NCI-H748 treated with DMSO at 0.1 percent for 48 hours (cell line): ENCODE data around the gene MROH2A.

ENCODE experiments used
- DNase-seq: peaks from one replicate; lab custom pipeline; 2025; lab: John Stamatoyannopoulos, UW

The MROH2A gene

DNA sequence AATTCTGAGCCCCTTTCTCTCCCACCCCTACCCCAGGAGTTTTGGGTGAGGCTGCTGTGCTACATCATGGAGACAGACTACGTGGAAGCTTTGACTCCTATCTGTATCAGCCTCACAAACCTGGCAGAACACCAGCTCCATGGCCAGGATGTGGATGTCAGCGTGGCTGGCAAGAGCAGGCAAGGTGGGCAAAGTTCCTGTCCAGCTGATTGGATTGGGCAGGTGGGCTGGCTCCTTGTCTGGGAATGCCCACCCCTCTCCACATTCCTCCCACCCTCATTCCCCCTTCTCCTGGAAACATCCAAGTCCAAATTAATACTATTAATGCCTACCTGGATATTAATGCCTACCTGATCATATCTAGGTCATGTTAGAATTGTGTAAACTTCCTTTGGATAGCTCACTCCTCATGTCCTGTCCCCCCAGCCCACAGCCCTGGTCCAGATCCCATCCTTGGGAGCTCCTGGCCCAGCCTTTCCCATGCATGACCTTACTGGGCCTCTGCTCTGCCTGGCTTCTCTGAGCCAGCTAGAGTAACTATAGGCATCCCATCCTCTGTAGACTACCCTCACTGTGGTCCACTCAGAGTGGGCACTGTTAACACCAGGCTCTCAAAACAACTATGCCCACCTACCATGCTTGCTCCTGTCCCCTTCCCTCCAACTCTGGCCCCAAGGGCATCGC, 24.1 kb downstream of the MROH2A start:
- DNase-seq = no peak

DNA sequence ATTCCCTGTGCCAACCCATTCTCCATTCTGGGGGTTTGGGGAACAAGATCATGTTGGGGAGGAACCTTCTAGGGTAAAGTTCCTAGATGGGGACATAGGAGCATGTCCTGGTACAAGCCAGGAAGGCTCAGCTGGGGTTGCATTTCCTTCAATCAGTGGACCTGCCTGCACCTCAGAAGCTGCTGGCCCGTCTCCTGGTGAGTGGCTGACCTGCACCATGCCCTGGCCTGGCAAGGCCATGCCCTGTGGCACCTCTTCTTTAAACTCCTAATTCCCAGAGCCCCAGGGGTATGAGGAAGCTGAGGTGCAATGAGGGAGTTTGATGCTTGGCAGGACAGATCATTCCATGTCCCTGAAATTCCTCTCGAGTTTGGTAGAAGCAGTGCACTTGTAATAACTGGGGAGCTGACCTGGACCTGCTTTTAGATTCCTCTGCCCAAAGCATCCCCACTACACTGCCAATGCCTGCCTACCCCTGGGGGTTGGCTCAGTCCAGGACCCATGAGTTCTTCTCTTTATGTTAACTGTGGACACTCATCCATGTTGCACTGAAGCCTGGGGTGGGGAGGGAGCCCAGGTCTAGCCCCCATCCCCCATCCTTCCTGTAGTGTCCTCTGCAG, 25.3 kb downstream of the MROH2A start:
- no peak for DNase-seq

DNA sequence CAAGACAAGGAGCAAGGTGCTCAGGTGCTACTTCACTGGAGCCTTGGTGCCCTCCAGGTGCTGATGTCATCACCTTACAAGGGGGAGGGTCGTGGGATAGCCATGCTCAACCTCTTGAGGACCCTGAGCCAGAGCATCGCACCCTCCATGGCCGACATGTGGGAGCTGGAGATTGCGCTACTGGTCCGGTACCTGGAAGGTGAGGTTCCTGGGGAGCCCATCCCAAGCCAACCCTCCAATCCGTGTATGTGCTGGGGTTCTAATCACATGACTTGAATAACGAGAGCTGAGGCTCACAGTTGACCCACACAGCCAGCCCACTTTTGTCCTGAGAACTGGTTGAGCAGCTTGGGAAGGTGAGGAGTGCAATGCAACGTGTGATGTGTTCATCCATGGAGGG, 25.9 kb downstream of the MROH2A start:
- no peak for DNase-seq

DNA sequence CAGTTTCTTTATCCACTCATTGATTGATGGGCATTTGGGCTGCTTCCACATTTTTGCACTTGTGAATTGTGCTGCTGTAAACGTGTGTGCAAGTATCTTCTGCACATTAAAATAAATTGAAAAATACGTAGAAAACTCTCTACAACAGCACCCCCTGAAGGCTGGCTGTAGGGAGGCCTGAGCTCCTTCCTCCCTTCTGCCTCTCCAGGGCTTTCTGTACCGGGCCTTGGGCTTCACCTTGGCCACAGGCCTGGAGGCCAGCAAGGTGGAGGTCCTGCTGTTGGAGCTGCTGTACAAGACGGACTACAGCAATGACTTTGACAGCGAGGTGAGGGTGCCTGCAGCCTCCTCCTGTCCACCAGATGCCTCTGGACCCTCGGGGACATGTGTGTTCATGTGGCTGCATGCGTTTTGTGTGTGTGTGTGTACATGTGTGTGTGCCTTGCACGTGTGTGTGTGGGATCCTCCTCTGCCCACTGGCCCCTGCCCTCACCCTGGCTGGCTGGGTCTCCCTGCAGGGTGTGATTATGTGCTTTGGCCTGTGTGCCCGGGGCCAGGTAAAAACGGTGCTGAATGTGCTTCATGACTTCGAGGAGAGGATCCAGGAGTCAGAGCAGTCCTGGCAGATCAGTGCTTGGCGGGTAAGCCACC, 29.2 kb downstream of the MROH2A start:
- DNase-seq = no peak

DNA sequence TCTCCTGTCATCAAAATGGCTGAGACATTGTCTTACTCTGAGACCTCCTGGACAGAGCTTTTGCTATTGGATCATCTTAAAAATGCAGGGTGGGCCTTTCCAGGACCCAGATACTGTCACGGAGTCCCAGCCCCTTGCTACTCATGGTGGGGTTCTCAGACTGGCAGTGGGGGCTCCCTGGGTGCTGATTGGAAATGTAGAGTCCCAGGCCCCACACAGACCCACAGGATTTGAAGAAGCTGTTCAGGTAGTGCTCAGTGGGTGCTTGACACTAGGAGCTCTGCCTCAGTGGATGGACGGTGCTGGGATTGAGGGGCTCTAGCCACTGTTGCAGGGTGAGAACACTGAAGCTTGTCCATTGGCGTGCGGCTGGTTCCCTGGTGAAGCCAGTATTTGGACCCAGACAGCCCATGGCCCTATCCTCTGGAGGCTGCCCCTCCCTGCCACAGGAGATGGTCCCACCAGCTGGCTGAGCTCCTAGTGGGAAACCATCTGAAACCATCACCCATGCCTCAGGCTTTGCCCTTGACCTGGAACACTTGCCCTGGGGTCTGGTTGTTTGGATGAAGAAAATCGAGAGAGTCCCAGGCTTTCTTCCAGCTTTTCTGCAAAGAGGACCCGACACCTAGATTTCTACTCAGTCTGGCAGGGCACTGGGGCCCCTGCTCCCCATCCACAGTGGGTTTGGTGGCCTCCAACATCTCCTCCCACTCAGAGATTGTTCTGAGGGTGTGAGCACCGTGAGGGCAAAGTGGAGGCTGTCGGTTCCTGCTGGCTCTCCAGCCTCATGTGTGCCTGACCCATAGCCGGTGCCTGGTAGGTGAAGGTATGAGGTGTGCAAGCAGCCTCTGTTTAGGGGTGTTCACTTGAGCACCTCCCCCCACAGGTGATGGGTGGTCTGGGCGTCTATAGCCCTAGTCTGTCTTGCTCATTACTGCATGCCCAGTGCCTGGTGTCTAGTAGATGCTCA, 30.1 kb downstream of the MROH2A start:
- no peak for DNase-seq

DNA sequence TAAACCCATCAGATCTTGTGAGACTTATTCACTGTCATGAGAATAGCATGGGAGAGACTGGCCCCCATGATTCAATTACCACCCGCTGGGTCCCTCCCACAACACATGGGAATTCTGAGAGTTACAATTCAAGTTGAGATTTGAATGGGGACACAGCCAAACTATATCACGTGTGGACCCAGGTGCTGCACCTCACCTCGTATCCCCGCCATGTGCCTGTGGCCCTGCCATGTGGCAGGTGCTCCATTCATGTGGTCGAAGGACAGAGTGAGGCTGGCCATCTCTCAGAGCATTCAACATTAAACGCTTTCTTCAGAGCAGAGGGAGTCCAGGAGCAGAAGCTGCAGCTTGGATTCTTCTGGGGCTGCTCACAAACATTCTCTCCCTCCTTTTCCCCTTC, 32.3 kb downstream of the MROH2A start:
- DNase-seq = no peak

DNA sequence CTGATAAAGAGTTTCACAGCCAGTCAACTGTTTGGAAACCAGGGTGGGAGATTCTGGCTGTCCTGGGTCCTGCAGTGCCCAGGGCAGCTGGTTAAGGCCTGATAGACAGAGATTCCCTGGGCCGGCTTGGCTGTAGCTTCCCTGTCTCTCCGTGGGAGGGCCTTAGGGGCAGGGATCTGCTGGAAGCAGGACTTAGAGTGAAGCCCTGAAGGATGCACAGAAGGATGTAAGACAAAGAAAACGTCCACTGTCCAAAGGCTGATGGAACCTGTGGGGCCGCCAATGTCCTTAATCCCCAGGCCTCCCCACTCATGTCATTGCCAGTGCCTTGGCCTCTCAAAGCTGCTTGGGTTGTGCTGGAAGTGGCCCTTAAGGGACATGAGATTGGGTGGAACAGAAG, 33.0 kb downstream of the MROH2A start:
- DNase-seq = no peak

DNA sequence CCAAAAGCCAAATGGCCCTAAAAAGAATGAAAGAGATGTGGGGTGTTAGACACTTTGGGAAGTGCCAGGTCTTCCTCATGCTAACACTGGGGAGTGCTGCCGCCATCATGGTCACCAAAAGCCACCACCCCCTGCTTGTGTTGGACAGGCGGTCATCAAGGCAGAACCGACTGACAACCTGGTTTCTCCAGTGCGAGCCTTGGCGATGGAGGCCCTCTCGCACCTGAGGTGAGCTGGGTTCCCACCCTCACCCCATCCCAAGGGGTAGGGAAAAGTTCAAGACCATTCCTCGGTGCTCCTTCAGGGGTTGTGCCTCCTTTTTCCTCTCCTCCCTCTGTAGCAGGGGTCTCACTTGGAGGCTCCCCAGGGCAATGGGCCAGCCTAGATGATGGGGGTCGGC, 33.6 kb downstream of the MROH2A start:
- DNase-seq = no peak

DNA sequence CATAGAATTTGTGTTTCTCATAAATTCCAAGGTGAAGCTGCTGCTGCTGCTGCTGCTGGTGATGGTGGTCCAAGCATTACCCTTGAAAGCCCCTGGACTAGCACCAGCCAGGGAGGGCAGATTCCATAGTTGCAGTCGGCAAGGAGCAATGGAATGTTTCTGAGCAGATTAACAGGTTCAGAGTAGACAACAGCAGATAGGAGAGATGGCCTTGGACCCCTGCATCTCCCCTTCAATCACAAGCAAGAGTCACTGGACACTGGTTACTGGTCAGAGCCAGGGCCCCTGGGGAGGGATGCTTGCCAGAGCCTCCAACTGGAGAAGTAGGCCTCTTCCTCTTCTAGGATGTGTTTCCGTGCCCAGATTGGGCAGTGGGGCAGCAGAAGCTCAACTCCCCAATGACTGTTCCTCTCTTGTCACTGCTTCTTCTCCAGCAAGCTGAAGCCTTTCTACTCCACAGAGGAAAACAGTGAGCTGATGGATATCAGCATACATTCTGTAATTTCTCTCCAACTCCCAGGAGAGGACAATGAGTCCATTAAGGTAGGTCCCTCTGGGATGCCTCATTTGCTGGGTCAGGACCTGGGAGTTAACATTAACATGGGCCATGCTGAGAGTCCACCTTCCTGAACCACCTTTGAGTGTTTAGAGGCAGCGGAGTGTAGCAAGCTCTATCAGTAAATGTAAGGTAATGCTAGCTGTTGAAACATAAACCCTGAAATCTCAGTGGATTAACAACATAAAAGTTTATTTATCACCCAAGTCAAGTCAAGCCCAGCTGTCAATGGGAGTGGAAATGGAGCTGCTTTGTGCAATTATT, 35.3 kb downstream of the MROH2A start:
- DNase-seq = no peak

DNA sequence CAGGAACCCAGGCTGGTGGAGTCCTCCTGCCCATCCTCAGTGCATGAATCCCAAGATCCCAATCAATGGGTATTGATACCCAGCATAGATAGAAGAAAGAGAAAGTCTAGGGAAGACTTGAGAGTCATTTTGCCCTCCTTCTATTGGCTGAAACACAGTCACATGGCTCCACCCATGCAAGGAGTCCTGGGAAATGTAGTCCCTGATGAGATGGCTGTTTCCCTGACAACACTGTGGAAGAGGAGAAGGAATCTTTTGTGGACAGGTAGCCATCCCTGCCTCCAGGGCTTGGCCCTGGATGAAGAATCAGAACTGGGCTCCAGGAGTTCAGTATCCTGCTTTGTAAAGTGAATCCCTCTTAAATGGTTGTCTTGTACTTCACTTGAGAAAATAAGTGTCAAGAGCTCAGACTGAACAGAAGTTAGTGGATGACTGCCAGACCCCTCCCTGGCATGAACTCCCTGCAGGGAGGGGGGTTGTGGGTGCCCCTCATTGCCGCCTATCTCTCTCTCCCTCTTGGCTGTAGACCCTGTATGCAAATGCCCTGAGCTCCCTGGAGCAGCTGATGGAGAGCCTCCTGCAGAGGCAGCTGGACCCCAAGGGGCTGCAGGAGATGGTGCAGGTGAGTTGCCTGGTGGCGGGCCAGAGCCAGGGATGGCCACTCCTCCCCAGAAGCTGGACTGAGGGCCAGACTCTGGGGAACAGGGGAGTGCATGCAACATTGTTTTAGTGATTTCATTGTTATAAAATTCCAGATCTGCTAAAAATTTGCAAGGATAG, 36.1 kb downstream of the MROH2A start:
- no peak for DNase-seq

DNA sequence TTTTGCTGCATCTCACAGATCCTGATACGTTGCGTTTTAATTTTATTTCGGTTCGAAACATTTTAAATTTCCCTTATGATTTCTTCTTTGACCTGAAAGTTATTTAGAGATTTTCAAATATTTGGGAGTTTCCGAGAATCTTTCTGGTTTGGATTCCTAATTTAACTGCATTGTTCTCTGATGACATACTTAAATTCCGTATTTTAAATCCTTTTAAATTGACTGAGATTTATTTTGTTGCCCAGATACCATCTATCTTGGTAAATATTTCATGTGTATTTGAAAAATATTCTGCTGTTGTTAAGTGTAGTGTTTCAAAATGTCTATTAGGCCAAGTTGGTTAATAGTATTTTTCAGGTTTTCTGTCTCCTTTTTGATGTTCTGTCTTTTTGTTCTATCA, 37.7 kb downstream of the MROH2A start:
- DNase-seq = no peak

DNA sequence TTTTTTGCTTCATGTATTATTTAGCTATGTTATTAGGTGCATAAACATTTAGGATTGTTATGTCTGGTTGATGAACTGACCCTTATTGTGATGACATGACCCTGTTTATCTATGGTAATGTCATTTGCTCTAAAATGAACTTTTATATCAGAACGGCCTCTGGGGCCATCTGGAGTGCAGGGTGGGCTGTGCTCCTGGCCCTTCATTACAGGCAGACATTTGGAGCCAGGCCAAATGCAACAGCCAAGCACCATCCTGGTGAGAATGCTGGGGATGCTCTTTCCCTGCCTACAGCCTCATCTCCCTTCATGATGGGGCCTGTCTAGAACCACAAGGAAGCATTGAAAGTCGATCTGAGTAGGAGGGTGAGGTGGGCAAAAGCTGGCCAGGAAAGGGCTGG, 38.2 kb downstream of the MROH2A start:
- no peak for DNase-seq

DNA sequence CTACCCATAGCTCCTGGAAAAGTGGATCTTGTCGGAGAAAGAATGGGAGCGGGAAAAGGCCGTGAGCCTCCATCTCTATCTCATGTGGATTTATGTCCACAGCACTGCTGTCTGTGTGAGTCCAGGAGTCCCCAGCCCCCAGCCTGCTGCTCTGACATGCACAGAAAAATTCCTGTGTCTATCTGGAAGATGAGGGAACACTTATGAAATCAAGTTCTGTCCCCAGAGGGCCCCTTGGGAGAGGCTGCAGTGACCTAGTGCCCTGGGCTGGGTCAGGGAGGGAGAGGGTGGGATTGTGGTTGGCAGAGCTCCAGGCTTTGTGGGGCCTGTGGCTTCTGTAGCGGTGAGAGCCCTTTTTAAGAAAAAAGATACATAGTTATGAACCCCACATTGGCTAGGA, 38.6 kb downstream of the MROH2A start:
- DNase-seq = no peak

DNA sequence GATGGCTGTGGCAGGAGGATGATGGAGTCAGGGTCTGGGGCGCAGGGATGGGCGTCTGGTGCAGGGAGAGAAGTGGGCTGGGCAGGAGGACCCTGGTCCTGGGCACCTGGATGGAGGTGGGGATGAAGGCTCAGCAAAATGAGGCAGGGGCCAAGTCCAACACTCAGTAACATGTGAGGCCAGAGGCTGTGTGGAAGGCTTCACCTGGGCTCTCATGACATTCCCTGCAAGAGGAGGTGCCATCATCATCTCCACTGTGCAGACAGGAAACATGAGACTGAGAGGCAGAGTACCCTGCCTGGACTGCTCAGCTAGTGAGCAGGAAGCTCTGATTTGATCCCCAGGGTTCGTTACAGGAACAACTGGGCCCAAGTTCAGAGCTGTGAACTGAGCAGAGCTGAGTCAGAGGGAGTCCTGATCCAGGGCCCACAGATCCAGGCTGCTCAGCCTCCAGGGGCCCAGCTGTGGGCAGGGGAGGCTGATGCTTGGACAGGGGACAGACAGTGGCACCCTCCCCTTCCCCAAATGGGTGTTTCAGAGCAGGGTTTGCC, 39.3 kb downstream of the MROH2A start:
- DNase-seq = no peak

DNA sequence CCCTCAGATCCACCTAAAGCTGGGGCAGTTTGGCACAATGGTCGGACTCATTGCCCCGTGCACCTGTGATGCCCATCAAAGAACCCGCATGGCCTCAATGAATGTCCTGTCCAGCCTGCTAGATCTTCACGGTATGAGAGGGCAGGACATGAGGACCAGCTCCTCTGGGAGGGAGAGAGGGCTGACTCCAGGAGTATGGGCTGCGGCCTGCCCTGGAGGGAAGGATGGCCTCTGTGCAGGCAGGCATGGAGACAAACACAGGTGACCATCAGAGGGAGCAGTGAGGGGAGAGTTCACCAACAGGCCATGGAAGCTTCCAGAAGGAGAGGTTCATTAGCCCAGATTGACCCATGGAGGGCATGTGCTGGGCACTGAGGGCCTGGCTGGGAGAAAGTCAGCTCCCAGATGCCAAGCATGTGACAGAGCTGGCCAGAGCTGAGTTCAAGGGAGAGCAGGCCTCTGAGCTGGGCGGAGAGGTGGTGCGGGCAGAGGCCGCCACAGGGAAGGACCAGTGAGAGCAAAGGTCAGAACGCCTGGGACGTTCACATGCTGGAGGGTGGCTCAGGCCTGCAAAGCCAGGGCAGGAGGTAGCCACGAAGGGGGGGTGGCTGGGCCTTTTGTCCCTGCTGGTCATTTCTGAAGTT, 40.0 kb downstream of the MROH2A start:
- no peak for DNase-seq

DNA sequence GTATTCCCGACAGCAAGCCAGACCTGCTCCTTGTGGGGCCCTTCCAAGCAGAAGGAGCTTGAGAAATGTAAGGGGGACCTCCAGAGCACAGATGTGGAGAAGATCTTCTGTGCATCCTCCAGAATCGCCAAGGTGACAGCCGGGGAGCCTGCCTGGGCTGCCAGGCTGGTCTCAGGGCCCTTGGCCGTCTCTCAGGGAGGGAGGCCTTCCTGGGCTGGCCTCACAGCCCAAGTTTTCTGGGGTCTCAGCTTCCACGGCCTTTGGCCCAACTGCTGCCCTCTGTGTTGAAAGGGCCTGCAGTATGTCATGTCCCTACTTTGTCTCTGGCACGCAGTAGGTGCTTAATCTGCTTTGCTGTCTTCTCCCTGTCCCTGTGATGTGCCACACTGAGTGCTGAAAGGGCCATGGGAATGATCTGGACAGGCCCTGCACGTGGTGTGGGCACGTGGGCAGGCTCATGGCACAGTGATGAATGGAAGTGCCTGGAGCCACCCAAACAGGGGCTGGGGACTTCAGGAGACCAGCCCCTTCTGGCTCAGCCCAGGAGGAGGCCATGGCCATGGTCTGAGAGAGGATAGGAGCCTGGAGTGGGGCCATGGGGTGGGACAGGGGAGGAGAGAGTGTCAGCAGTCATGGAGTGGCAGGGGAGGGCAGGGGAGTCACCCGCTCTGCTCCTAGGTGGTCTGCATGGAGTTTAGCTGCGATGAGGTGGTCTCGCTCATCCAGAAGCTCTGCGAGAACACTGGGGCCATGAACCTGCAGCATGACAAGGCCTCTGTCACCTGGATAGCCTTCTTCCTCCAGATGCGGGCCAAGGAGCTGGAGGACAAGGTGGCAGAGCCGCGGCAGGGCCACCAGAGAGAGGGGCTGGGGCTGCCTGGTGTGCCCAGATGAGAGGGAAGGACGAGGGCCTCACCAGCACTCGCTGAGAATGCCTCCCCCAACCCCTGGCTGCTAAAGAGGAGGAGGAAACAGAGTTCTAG, 40.8 kb downstream of the MROH2A start:
- DNase-seq = no peak

DNA sequence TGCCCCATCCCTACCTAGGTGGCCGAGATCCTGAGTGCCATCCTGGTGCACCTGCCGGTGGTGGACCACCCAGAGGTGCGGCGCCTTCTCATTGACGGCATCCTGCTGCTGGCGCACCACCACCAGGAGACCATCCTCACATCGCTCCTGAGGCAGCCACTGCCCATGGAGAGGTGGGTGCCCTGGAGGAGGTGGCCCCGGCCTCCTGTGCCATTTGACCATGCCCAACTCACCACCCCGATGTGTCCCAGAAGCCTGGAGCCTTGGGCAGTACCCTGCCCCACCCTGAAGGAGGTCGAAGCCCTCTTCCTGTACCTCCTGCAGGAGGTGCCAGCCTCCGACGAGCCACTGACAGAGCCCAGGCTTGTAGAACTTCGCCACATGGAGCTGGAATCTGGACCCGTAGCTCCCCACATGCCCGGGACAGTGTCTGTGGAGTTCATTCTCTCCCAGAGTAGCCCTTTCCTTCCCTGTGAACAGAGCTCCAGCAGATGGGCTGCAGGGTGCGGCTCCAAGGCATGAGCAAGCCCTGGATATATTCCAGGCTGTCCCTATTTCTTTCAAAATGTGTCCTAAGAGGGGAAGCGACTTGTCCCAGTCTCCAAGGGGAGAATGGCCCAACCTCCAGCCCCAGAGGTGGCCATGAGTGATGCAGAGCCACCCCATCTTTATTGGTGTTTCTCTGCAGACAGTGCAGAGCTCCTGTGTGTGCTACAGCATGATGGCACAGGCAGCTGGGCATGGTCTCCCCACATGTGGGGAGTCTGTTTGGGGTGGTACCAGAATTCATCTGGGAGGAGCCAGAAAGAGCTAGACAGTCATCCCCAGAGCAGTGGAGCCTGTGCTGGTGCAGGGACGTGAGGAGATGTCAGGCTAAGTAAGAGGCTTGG, 42.0 kb downstream of the MROH2A start:
- no peak for DNase-seq

DNA sequence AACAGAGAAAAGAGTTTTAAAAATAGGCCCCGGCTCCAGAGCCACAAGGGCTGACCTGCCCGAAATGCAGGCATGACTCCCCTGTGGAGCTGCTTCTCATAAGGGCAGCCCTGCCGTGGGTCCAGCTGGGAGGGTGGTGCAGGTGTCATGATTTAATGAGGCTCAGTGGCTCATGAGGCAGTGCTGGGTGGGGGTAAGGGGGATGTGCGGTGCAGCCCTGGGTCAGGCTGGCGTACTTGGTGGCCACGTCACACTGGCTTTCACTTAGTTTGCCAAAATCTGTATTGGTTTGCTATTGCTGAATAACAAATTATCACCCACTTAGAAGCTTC, 42.6 kb downstream of the MROH2A start:
- DNase-seq = no peak
